Keratinocyte (primary cell): Measurements from ENCODE around the gene PIGS. TPM values are rescaled to one million over a fixed set of nuclear protein-coding genes. Genes with fewer than 3 reads are reported as not detected.

Source experiments
- DNase-seq: peaks from one replicate; pipeline ENCODE4 v3.0.0-alpha.2; 2011; ENCODE audit warnings: low read depth, missing footprints, low spot score
- FAIRE-seq: peaks from 2 replicates; lab custom pipeline; 2011; peaks lifted over from hg19 to GRCh38; lab: Jason Lieb, UNC
- H2AFZ ChIP-seq: 2 replicates; pipeline ENCODE4 v1.6.0; 2012; ENCODE audit warnings: low read length, control low read depth, inconsistent platforms; ENCODE audit not compliant: control insufficient read depth
- H3K27ac ChIP-seq: 2 replicates; pipeline ENCODE4 v1.5.1; 2011; ENCODE audit warnings: low read length; ENCODE audit not compliant: control insufficient read depth, insufficient read depth
- H3K27me3 ChIP-seq: 3 replicates; pipeline ENCODE4 v1.6.0; 2011; ENCODE audit warnings: low read length; ENCODE audit not compliant: control insufficient read depth, insufficient read depth; ENCODE audit errors: extremely low read depth
- H3K36me3 ChIP-seq, 2 experiments: 2 replicates in 1 of 2; 3 replicates in 1 of 2; pipeline ENCODE4 v1.5.1; 2011; ENCODE audit warnings: low read length in 2 of 2, mild to moderate bottlenecking in 1 of 2; ENCODE audit not compliant: control insufficient read depth in 2 of 2, insufficient read depth in 2 of 2; ENCODE audit errors: extremely low read depth in 1 of 2
- H3K4me1 ChIP-seq: 3 replicates; pipeline ENCODE4 v1.5.1; 2011; ENCODE audit warnings: low read length; ENCODE audit not compliant: control insufficient read depth, insufficient read depth; ENCODE audit errors: extremely low read depth
- H3K4me2 ChIP-seq: 3 replicates; pipeline ENCODE4 v1.6.0; 2011; ENCODE audit warnings: low read depth, low read length; ENCODE audit not compliant: control insufficient read depth, insufficient read depth; ENCODE audit errors: extremely low read depth
- H3K4me3 ChIP-seq, 3 experiments: fragments of 200-600 bp in 1 of 3; sonication (generic) in 1 of 3; 2 replicates in 2 of 3; 3 replicates in 1 of 3; pipeline ENCODE4 v1.5.1; 2011 to 2016; ENCODE audit warnings: low read length in 3 of 3, mild to moderate bottlenecking in 3 of 3, control low read depth in 2 of 3, inconsistent platforms in 1 of 3, low read depth in 1 of 3, mixed read lengths in 1 of 3, mixed run types in 1 of 3, moderate library complexity in 1 of 3; ENCODE audit not compliant: control insufficient read depth in 2 of 3, insufficient read depth in 2 of 3; ENCODE audit errors: extremely low read depth in 1 of 3
- H3K79me2 ChIP-seq: 2 replicates; pipeline ENCODE4 v1.6.0; 2012; ENCODE audit warnings: low read length; ENCODE audit not compliant: control insufficient read depth, insufficient read depth
- H3K9ac ChIP-seq: 3 replicates; pipeline ENCODE4 v1.6.0; 2011; ENCODE audit warnings: low read length; ENCODE audit not compliant: control insufficient read depth, insufficient read depth; ENCODE audit errors: extremely low read depth
- H3K9me1 ChIP-seq: 3 replicates; pipeline ENCODE4 v1.6.0; 2011; ENCODE audit warnings: low read length; ENCODE audit not compliant: control insufficient read depth, insufficient read depth; ENCODE audit errors: extremely low read depth
- H3K9me3 ChIP-seq: 2 replicates; pipeline ENCODE4 v1.5.1; 2012; ENCODE audit warnings: low read depth, low read length; ENCODE audit not compliant: control insufficient read depth
- H4K20me1 ChIP-seq: 3 replicates; pipeline ENCODE4 v1.6.0; 2011; ENCODE audit warnings: low read length; ENCODE audit not compliant: control insufficient read depth, insufficient read depth; ENCODE audit errors: extremely low read depth
- CTCF ChIP-seq, 3 experiments: IDR thresholded peaks in 1 of 3; conservative IDR thresholded peaks in 1 of 3; optimal IDR thresholded peaks in 1 of 3; 2 replicates in 2 of 3; 3 replicates in 1 of 3; pipeline versions ENCODE3 to v1.5.1; 2011; ENCODE audit warnings: low read length in 3 of 3, mild to moderate bottlenecking in 3 of 3, moderate library complexity in 2 of 3, control low read depth in 1 of 3, inconsistent platforms in 1 of 3; ENCODE audit not compliant: insufficient read depth in 2 of 3; ENCODE audit errors: extremely low read depth in 1 of 3
- EZH2 ChIP-seq: IDR thresholded peaks from one replicate; pipeline ENCODE4 v1.6.1; 2012; ENCODE audit warnings: inconsistent platforms, mild to moderate bottlenecking, low read length, moderate library complexity
- dilution Hi-C: fragments of 300-500 bp; cut with MboI; formaldehyde crosslinking; loops from one replicate; pipeline ENCODE4 v1.7.0; 2020; ENCODE audit warnings: low sequenced_read_pairs; ENCODE audit not compliant: extremely low pct_ligation_motif_present
- polyA plus RNA-seq, 5 experiments: library from polyadenylated mRNA; depleted of rRNA in 3 of 5; stranded (reverse) in 3 of 5; stranded (forward) in 1 of 5; unstranded in 1 of 5; fragments of >200 nt; gene quantifications; 1 replicate in 1 of 5; 2 replicates in 3 of 5; 3 replicates in 1 of 5; pipeline versions ENCODE4 v1.2.1 to v1.2.3, GENCODE V29; 2011 to 2012; ENCODE audit warnings: missing spikeins in 2 of 5, low read depth in 1 of 5, low replicate concordance in 1 of 5

The PIGS gene
- polyA plus RNA-seq, 1 donor (not counting 4 experiments of a cell fraction or from before 2014, with no cell fraction given) = 33.6 TPM

- dilution Hi-C loops = no loop called here
- H3K27me3 ChIP-seq = no peaks in the 10 kb centered on the region
- FAIRE-seq (no peak), DNase-seq (no peak)
- no peak overlapping the region for H3K9ac ChIP-seq
- H3K4me3 ChIP-seq = no peak overlapping the region
- no peaks in the 10 kb centered on the region for H4K20me1 ChIP-seq
- H3K9me1 ChIP-seq = no peaks in the 10 kb centered on the region
- H3K27ac ChIP-seq = no peak overlapping the region
- no peaks in the 10 kb centered on the region for H3K79me2 ChIP-seq
- H3K4me2 ChIP-seq = no peak overlapping the region
- H3K36me3 ChIP-seq = peaks cover 11 to 58% of the 10 kb centered on the region in 2 experiments
- H2AFZ ChIP-seq = no peak overlapping the region
- TF ChIP-seq EZH2 = no peak
- no peak for TF ChIP-seq CTCF (optimal IDR thresholded peaks at IDR 0.05 in 1 of 3, IDR thresholded peaks at IDR 0.05 in 1 of 3, conservative IDR thresholded peaks at IDR 0.05 in 1 of 3; ENCODE audit: extremely low read depth in 1 of 3, insufficient read depth in 2 of 3, low read length in 3 of 3)
- no peaks in the 10 kb centered on the region for H3K9me3 ChIP-seq
- no peaks in the 10 kb centered on the region for H3K4me1 ChIP-seq
Observed at GRCh38 chr17:28584434-28584833, 13.1 kb upstream of the PIGS start.

GRCh38 chr17:28582513-28582912 is 11.2 kb upstream of the PIGS start:
- TF ChIP-seq CTCF (optimal IDR thresholded peaks at IDR 0.05 in 1 of 3, IDR thresholded peaks at IDR 0.05 in 1 of 3, conservative IDR thresholded peaks at IDR 0.05 in 1 of 3; ENCODE audit: extremely low read depth in 1 of 3, insufficient read depth in 2 of 3, low read length in 3 of 3) (no peak), EZH2 (no peak)
- Histone ChIP-seq H3K9me1 (no peaks in the 10 kb centered on the region), H4K20me1 (no peaks in the 10 kb centered on the region), H3K9ac (no peak overlapping the region), H3K36me3 (peaks cover 14 to 61% of the 10 kb centered on the region in 2 experiments), H3K27ac (no peak overlapping the region), H3K4me1 (no peaks in the 10 kb centered on the region), H3K4me2 (no peak overlapping the region), H3K9me3 (no peaks in the 10 kb centered on the region), H3K79me2 (no peaks in the 10 kb centered on the region), H3K4me3 (no peak overlapping the region), H2AFZ (no peak overlapping the region), H3K27me3 (no peaks in the 10 kb centered on the region)
- no peak for DNase-seq
- dilution Hi-C loops = no loop called here
- no peak for FAIRE-seq
